HUES48 (cell line): ENCODE data around the gene MAEA.
"Not testable (repeated sequence)": the region's sequence is repeated elsewhere in the genome, so short reads cannot be mapped to it uniquely, and the experiment has no call there.

Experiments used
- H3K27ac ChIP-seq: one replicate; pipeline ENCODE4 v1.7.0; 2013; ENCODE audit warnings: low read depth, low read length, inconsistent platforms
- H3K27me3 ChIP-seq: 2 replicates; pipeline ENCODE4 v1.6.1; 2013; ENCODE audit warnings: mild to moderate bottlenecking, low read length; ENCODE audit not compliant: control insufficient read depth, insufficient read depth
- H3K36me3 ChIP-seq: 2 replicates; pipeline ENCODE4 v1.6.1; 2013; ENCODE audit warnings: low read length; ENCODE audit not compliant: control insufficient read depth, insufficient read depth
- H3K4me1 ChIP-seq: 2 replicates; pipeline ENCODE4 v1.6.1; 2013; ENCODE audit warnings: mild to moderate bottlenecking, low read length; ENCODE audit not compliant: control insufficient read depth, insufficient read depth
- H3K4me3 ChIP-seq: 2 replicates; pipeline ENCODE4 v1.5.1; 2013; ENCODE audit warnings: mild to moderate bottlenecking, low read depth, low read length
- H3K9ac ChIP-seq: 2 replicates; pipeline ENCODE4 v1.6.1; 2013; ENCODE audit warnings: mild to moderate bottlenecking, low read depth, low read length, moderate library complexity
- H3K9me3 ChIP-seq: 2 replicates; pipeline ENCODE4 v1.6.1; 2013; ENCODE audit warnings: low read length; ENCODE audit not compliant: control insufficient read depth, insufficient read depth

MAEA gene

DNA sequence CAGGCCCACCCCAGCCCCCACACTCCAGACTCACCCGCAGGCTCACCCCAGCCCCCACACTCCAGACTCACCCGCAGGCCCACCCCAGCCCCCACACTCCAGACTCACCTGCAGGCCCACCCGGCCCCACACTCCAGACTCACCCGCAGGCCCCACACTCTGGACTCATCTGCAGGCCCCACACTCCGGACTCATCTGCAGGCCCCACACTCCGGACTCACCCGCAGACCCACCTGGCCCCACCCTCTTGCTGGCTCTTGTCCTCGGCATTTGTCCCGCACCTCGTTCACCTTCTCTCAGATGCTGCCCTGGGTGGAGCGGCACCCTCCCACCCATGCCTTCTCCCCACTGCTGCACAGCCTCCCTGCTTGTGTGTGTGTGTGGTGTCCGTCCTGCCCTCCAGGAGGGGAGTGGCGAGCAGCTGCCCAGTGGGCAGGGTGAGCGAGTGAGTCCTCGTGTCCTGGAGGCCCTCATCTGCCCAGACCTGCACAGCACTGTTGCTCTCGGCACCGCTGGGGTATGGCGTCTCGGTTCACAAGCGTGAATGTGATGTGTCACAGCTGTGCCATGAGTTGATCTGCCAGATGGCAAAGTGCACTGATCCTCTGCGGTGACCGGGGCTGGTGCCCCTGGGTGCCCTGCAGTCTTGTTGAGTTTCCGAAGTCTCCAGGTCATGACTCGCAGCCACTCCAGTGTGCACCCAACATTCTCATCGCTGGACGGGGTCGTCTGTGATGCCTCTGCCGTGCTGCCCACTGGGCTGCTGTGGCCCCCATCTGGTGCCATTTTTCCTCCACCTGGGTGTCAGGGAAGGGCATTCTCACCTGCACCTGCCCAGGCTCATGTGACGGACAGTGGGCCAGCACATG lies 27.7 kb downstream of the MAEA start:
- no peaks in the 10 kb centered on the region for H3K4me1 ChIP-seq
- no peak overlapping the region for H3K27ac ChIP-seq
- H3K9me3 ChIP-seq: no peaks in the 10 kb centered on the region
- H3K9ac ChIP-seq: no peak overlapping the region
- H3K4me3 ChIP-seq: no peak overlapping the region
- no peaks in the 10 kb centered on the region for H3K27me3 ChIP-seq
- H3K36me3 ChIP-seq: peaks cover 65% of the 10 kb centered on the region

DNA sequence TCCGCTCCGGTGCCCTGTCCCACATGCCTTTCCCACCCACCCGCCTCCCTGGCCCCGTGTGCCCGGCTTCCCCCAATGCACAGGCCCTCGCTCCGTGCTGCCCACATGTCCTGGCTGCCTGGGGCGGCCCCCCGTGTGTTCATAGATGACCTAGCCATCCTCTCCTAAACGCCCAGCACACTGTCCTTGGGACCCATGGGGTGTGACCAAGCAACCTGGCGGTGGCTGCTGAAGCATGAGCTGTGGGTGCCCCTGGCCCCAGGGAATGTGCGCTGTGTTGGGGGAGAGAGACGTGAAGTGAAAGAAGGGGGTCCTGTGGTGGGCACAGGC lies 28.3 kb downstream of the MAEA start:
- Histone ChIP-seq H3K9ac (no peak overlapping the region), H3K27ac (no peak overlapping the region), H3K36me3 (peaks cover 61% of the 10 kb centered on the region), H3K4me3 (no peak overlapping the region), H3K27me3 (no peaks in the 10 kb centered on the region), H3K9me3 (no peaks in the 10 kb centered on the region), H3K4me1 (no peaks in the 10 kb centered on the region)

DNA sequence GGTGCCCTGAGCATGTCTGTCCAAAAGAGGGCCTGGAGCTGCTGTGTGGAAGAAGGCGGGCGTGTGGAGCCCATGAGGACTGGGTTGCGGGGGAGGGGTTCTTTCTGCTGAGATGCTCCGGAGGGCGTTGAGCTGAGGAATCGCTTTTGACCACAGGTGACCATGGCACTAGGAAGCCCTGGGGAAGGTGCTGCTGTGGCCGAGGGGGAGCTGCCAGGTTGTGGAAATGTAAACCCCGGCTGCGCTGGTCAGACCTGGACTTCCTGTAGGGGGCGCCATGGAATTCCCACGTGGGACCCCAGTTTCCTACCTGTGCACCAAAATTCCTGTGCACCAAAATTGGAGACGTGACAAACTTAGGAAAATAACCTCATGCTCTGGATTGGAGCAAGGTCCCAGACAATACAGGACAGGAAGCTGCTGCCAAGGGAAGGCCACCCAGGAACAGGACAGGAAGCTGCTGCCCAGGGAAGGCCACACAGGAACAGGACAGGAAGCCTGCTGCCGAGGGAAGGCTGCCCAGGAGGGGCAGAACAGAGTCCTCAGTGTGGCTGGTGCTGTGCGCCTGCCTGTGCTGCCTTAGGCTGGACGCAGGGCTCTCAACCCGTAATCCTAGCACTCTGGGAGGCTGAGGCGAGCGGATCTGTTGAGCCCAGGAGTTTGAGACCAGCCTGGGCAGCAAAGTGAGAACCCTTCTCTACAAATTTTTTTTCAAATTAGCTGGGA lies 29.0 kb downstream of the MAEA start:
- peaks cover 61% of the 10 kb centered on the region for H3K36me3 ChIP-seq

DNA sequence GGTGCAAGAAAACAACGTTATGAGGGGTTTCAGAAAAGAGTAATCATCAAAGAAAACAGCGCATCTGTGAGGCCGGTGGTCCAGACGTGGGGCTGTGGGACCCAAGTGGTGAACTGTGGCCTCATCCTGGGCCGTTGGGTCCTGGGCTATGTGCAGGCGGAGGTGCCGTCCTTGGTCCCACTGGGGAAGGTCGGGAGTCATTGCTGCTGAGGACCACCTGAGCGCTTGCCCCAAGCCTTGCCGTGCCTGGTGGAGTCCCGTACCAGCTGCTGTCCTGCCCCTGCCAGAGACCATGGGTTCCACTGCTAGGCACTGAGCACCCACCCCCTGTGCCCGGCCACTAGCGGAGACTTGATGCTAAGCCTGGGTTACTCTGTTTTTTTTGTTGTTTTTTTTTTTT lies 31.8 kb downstream of the MAEA start:
- no peaks in the 10 kb centered on the region for H3K4me1 ChIP-seq
- H3K27me3 ChIP-seq: no peaks in the 10 kb centered on the region
- H3K27ac ChIP-seq: no peak overlapping the region
- H3K4me3 ChIP-seq: no peak overlapping the region
- H3K9me3 ChIP-seq: no peaks in the 10 kb centered on the region
- H3K36me3 ChIP-seq: peaks cover 56% of the 10 kb centered on the region
- no peak overlapping the region for H3K9ac ChIP-seq

More for the DNA sequence above, 29.0 kb downstream of the MAEA start:
- no peaks in the 10 kb centered on the region for H3K27me3 ChIP-seq
- H3K9me3 ChIP-seq: no peaks in the 10 kb centered on the region
- no peak overlapping the region for H3K4me3 ChIP-seq
- H3K4me1 ChIP-seq: no peaks in the 10 kb centered on the region
- no peak overlapping the region for H3K27ac ChIP-seq
- no peak overlapping the region for H3K9ac ChIP-seq

DNA sequence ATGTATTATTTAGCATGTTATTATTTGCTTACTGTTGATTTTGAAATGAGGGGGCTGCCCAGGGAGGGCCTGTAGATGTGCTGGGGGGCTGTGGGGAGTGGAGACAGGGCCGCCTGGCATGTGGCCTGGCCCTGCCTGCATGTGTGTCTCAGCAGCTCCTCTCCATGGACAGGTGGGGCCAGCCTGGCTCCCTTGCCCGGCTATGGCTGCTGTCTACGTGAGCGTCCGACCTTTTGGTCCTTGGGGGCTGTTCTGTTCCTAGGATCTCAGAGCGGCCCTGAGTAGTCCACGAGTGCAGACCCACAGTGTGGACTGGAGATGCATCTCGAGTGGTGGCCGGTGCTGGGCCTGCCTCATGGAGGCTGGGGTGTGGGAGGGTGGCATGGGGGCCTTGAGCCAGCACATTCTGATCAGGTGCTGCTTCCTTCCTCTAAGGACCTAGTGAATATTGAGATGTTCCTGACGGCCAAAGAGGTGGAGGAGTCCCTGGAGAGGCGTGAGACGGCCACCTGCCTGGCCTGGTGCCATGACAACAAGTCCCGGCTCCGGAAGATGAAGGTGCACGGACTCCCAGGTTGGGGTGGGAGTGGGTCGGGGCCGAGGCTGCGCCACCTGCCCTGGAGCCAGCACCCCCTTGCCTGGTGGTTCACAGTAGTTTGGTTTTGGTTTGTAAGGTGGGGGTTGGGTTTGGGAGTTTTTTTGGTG lies 32.4 kb downstream of the MAEA start:
- H3K27me3 ChIP-seq: no peaks in the 10 kb centered on the region
- peaks cover 57% of the 10 kb centered on the region for H3K36me3 ChIP-seq
- H3K27ac ChIP-seq: no peak overlapping the region
- H3K4me1 ChIP-seq: no peaks in the 10 kb centered on the region
- H3K9me3 ChIP-seq: no peaks in the 10 kb centered on the region
- no peak overlapping the region for H3K9ac ChIP-seq
- H3K4me3 ChIP-seq: no peak overlapping the region

DNA sequence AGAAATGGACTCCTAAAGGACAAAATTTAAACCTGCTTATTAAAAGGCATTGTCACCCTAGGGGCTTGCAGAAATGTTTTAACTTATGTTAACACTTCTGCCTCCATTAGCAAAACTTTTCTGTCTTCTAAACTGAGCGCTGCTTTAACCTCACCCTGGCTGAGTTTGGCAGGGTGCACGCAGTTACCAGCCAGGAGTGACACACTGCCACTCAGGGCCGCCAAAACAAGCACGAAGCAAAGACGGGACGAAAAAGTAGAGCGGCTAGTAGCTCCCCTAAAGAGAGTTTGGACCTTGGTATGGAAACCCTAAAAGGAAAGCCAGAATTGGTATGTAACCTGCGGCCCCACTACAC lies 33.6 kb downstream of the MAEA start:
- Histone ChIP-seq H3K9ac (no peak overlapping the region), H3K27me3 (no peaks in the 10 kb centered on the region), H3K36me3 (peaks cover 57% of the 10 kb centered on the region), H3K27ac (no peak overlapping the region), H3K4me3 (no peak overlapping the region), H3K9me3 (no peaks in the 10 kb centered on the region), H3K4me1 (no peaks in the 10 kb centered on the region)

DNA sequence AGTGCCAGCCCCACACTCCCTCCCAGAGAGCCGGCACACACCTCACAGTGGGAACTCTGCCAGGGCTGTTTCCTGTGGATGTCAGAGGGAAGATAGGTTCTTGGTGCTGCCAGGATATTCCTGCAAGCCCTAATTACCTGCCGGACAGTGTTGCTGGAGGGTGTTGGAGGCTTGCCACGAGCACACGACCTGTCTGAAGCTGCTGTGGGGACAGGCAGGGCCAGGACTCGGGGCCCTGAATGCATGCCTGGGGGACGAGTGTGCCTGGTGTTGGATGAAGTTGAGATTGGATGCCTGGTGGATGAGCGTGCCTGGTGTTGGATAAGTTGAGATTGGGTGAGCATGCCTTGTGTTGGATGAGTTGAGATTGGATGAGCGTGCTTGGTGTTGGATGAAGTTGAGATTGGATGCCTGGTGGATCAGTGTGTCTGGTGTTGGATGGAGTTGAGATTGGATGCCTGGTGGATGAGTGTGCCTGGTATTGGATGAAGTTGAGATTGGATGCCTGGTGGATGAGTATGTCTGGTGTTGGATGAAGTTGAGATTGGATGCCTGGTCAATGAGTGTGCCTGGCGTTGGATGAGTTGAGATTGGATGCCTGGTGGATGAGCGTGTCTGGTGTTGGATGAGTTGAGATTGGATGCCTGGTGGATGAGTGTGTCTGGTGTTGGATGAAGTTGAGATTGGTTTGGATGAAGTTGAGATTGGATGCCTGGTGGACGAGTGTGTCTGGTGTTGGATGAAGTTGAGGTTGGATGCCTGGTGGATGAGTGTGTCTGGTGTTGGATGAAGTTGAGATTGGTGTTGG lies 34.1 kb downstream of the MAEA start:
- Histone ChIP-seq H3K36me3 (peaks cover 58% of the 10 kb centered on the region), H3K4me3 (no peak overlapping the region), H3K9me3 (no peaks in the 10 kb centered on the region), H3K27ac (no peak overlapping the region), H3K9ac (no peak overlapping the region), H3K4me1 (no peaks in the 10 kb centered on the region), H3K27me3 (no peaks in the 10 kb centered on the region)

DNA sequence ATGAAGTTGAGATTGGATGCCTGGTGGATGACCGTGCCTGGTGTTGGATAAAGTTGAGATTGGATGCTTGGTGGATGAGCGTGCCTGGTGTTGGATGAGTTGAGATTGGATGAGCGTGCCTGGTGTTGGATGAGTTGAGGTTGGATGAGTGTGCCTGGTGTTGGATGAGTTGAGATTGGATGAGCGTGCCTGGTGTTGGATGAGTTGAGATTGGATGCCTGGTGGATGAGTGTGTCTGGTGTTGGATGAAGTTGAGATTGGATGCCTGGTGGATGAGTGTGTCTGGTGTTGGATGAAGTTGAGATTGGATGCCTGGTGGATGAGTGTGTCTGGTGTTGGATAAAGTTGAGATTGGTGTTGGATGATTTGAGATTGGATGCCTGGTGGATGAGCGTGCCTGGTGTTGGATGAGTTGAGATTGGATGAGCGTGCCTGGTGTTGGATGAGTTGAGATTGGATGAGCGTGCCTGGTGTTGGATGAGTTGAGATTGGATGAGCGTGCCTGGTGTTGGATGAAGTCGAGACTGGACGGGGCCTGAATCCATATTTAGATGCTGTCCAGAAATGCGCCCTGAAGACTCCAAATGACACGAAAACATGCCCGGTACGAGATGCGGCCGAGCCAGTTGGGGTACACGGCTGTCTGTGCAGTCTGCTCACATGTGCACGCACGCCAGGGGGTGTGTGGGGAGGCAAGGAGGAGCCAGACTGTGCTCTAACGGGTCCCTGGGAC lies 34.9 kb downstream of the MAEA start:
- H3K9me3 ChIP-seq, H3K9ac ChIP-seq, H3K4me1 ChIP-seq, H3K4me3 ChIP-seq, H3K27ac ChIP-seq, H3K27me3 ChIP-seq: not testable (repeated sequence)
- peaks cover 58% of the 10 kb centered on the region for H3K36me3 ChIP-seq

DNA sequence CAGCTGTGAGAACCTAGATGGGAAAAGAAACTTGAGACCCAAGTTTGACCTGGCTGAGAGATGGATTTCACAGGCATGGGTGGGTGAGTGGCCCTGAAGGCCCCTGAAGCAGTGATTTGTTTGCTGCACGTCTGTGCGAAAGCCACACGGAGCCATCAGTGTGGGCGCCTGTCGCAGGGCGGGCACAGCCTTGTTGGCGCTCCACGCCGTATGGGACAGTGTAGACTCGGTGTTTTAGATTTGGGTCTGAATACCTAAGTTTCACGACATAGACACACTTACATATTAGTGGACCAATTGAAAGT lies 35.4 kb downstream of the MAEA start:
- H3K27ac ChIP-seq: no peak overlapping the region
- no peak overlapping the region for H3K4me3 ChIP-seq

More for the DNA sequence above, 35.4 kb downstream of the MAEA start:
- H3K27me3 ChIP-seq: no peaks in the 10 kb centered on the region
- H3K9ac ChIP-seq: no peak overlapping the region
- H3K36me3 ChIP-seq: peaks cover 60% of the 10 kb centered on the region
- no peaks in the 10 kb centered on the region for H3K9me3 ChIP-seq
- H3K4me1 ChIP-seq: no peaks in the 10 kb centered on the region
